ENCODE data around the gene LDLRAP1.

Gene LDLRAP1

DNA sequence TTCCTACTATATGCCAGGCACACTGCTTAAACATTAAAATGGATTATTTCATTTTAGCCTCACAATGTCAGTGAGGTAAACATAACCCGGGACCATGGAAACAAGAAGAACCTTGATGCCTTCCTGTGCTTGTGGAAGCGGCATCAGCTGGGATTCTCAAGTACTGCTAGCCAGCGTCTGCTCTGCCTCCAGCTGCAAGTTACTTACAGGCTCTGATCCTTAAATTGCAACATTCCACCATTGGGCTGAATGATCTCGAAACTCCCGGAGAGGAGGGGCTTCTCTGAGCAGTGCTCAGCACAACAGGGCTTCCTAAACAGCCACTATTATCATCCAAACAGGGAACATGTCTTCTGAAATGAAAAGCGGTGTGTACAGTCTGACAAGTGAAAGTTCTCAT lies 66.5 kb downstream of the LDLRAP1 start:
- DNase-seq (ENCODE audit: low spot score): no peak

DNA sequence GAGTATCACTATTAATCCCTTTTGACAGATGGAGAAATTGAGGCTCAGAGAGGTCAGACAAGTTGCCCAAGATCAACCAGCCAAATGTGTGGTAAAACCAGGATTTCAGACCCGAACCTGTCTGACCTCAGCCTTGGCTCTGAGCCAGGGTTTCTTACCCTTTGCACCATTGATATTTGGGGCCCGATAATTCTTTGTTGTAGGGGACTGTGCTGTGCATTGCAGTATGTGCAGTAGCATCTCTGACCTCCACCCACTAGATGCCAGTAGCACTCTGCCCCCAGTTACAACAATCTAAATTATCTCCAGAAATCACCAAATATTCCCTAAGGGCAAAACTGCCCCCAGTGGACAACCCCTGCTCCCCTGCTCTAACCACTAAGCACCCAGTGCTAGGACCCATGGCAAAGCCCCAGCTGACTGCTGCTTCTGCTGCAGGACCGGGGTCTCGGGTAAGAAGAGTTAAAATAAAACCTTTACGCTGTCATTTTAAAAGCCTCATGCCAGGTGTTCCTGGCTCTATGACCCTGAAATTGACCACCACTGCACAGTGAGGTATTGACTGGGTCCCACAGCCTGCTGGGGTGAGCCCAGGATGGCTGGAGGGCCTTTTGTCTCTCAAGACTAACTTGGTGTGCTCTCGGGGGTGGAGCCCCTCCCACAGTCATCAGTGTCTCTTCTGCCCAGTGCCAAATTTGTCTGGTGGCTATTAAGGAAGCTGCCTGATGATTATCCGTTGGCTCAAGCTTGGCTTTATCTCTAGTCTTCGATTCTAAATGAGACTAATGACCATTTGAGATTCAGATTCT lies 67.6 kb downstream of the LDLRAP1 start:
- DNase-seq (ENCODE audit: low spot score): peak; percentile 26

DNA sequence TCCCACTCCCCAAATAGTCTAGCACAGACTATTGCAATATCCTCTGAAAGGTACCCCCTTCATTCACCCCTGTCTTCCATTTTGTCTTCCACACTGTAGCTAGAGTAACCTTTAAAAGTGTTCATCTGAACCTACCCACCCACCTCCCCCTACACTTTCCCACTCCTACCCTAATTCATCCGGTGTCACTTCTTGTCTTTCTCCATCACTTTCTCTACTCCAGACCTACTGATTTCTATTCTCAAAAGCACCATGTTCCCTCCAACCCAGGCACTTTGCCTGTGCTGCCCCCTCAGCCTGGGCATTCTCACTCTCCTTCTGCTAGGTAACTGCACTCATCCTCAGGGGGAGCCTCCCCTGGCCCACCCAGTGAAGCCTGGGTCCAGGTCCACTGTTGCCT lies 68.4 kb downstream of the LDLRAP1 start:
- no peak for DNase-seq (ENCODE audit: low spot score)

GRCh38 chr1:25612421-25612820 lies 69.0 kb downstream of the LDLRAP1 start:
- no peak for DNase-seq (ENCODE audit: low spot score)

DNA sequence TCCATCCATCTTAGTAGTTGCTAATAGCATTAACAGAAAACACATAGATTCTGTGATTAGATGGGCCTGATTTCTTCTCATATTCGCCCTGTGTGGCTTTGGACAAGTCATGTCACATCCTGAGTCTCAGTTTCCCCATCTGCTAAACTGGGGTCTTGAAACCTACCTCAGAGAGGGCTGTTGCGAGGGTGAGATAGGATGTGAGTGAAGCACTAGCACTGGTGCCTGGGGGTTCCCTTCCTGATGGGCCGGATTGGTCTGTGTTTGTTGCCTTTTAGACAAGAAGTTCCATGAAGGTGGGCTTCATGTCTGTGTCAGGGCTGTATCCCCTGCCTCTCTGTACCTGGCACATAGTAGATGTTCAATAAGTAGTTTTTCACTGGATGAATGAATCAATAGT lies 69.7 kb downstream of the LDLRAP1 start:
- no peak for DNase-seq (ENCODE audit: low spot score)

DNA sequence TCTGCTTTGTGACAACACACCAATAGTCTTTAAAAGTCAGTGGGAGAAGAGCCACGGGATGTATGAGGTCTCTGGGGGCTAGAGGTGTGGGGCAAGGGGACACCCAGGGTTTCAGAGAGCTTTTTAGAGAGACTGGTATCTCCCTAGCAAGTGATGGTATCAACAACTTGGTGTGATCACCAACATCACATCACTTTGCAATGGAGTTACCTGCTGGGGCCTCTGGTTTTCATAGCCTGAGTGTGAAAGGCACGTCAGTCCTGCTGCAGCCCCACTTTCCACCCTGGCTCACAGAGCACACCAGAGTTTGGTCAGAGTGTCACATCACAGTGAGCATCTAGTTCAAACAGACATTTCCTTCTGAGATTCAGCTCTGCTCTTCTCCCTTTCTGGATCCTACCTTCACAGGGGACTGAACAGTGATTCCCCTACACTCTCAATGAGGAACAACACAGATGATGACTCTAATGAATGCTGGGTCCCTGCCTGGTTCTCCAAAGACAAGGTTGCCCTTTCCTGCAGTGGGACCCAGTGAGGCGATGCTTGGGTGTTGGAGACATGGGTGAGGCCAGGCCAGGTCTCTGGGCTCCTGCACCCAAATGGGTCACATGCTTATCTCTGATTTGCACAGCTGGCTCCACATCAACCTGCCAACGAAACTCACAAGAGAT lies 71.2 kb downstream of the LDLRAP1 start:
- no peak for DNase-seq (ENCODE audit: low spot score)

DNA sequence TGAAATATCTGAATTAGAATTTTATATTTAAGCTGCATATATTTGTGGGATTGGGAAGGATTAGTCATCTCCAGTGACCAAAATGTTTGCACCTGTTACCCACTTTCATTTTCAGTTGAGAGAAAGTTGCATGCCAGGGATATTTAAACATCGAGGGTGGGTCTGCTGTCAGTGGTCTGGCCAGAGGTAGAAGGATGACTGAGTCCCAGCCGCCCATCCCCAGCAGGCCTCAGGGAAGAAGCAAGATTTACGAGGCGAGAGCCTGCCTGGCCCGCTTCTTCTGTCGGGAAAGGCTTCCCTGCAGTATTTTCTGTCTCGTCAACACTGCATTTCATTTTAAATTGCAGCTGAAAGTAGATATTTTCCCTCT lies 71.8 kb downstream of the LDLRAP1 start:
- no peak for DNase-seq (ENCODE audit: low spot score)

DNA sequence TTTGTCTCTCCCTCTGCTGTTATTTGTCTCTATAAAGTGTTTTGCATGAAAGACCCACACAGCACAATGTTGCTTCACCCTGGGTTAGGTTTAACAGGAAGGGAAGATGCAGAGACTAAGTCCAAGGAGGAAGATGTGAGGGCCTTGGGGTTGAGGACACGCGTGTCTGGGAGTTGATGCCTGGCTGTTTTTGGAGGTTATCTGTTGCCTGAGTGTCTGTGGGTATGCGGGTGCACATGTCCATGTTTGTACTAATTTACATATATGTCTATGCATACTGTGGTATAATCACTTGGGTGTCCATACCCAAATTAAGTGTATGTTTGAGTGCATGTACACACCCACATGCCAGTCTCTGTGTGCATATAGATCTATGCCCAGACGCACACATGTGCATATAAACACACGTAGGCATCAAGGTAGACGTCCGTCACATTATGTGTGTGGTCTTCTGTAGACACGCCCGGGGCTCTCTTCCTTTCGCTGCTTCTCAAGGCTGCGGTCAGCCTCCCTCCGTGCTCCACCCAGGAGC lies 72.2 kb downstream of the LDLRAP1 start:
- DNase-seq (ENCODE audit: low spot score): no peak

DNA sequence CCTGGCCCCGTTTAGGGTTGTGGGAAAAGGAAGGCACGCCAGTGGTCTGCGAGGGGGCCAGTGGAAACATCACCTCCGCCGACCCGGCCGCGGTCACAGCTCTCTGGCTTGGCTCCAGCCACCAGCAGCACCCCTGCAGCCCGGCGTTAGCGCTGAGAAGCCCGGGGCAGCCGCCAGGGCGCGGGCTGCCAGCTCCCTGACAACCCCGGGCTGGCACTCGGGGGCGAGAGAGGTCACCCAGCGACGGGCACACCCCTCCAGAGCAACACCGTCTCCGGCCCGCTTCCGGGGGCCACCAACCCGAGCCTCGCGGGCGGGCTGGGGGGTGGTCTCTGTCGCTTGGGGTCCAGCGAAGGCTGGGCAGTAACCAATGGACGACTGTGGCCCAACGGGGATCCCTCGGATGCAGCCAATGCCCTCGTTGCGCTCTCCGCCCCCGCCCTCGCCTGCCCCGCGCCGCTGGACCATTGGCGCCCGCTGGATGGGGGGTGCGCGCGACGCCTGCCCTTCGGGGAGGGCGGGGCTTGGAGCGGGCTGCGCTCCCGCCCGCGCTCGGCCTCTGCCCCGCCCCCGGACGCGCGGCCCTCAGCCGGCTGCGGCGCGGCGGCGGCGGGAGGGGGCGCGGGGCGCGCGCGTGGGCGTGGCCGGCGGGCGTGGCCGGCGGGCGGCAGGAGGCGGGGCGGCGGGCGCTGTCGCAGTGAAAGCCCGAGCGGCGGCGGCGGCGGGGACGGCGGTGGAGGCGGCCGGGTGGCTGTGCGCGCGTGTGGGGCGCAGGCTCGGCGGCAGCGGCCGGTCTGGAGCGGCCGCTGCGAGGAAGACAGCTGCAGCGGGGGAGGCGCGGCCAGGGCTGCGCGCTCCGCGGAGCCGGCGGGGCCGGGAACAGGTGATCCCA lies 72.9 kb downstream of the LDLRAP1 start, which contains the start of gene MAN1C1:
Gene MAN1C1, plus strand, starts transcription at position 697 of the 892 bp plus-strand sequence. CDS start 1,007 bp downstream, outside the sequence.
- DNase-seq (ENCODE audit: low spot score): peak; percentile 94

DNA sequence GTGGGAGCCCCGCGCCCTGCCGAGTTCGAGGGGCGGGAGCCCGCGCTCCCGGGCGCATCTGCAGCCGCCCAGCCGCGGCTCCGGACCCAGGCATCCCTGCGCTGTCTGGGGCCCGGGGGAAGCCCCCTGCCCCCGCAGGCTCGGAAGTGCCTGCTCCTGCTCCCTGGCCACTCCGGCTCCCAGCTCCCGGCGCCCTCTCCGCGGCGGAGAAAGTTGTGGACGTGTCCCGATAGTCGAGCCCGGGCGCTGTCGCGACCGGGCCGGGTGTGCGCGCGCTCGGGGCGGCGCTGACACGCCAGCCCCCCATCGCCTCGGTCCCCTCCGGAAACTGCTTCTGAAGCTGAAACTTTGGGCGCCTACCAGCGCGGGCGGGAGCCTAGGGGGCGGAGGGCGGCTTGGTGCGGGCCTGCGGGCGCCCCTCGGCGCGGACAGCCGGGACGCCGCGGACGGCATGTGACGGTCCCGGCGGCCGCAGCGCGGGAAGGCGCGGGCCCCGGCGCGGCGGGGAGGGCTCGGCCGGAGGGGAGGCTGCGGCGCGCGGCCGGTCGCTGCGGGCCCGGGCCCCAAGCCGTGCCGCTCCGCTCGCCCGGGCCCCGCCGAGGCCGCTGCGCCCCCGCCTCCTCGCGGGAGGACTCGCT lies 73.7 kb downstream of the LDLRAP1 start:
- DNase-seq (ENCODE audit: low spot score): no peak

DNA sequence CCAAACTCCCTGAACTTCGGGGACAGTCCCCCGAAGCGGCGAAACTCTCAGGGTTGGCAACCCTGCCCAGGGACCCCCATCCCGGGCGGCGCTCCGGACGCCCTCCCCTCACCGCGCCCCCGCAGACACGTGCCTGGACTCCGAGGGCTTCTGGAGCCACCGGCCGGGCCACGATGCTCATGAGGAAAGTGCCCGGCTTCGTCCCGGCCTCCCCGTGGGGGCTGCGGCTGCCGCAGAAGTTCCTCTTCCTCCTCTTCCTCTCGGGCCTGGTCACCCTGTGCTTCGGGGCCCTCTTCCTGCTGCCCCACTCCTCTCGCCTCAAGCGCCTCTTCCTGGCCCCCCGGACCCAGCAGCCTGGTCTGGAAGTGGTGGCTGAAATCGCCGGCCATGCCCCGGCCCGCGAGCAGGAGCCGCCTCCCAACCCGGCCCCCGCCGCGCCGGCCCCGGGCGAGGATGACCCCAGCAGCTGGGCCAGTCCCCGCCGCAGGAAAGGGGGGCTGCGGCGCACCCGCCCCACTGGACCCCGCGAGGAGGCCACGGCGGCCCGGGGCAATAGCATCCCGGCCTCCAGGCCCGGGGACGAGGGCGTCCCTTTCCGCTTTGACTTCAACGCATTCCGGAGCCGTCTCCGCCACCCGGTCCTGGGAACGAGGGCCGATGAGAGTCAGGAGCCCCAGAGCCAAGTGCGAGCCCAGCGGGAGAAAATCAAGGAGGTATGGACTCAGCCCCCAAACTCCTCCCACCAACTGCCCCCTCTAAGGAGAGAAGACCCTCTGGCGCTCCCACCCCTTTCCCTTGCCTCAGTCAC lies 74.4 kb downstream of the LDLRAP1 start:
- no peak for DNase-seq (ENCODE audit: low spot score)

GRCh38 chr1:25618433-25618808 lies 75.0 kb downstream of the LDLRAP1 start:
- DNase-seq (ENCODE audit: low spot score): no peak
